GM19324 (cell line): Measurements from ENCODE around the gene ALOXE3.

Experiments
- ATAC-seq: cut with Tn5 transposase; IDR thresholded peaks from one replicate; pipeline ENCODE4 v1.9.1; 2021; ENCODE audit warnings: mild to moderate bottlenecking, moderate library complexity; ENCODE audit not compliant: unreplicated experiment, low FRiP score

ALOXE3 gene

DNA sequence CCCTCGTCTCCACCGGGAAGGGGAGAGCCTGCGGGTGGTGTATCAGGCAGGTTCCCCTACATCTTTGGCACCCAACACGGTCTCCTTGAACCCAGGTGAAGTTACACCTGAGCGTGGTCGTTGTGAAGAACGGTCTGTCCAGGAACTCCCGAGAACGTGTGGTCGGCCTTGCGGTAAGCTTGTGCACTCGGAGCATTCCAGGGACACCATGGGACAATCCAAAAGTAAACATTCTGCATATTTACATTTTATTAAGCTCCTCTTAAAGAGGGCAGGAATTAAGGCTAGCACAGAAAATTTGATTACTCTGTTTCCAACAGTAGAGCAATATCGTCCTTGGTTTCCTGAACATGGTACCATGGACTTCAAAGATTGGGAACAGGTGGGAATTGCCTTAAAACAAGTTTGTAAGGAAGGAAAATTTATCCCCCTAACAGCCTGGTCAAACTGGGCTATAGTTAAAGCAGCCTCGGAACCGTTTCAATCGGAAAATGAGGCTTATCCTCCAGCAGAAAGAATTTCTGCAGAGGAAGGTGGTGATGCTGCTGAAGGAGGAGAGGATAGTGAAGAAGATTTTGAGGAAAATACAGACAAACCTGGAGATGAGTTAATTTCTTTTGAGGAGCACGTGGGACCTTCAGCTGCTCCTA, 61.2 kb downstream of the ALOXE3 start:
- no peak for ATAC-seq

DNA sequence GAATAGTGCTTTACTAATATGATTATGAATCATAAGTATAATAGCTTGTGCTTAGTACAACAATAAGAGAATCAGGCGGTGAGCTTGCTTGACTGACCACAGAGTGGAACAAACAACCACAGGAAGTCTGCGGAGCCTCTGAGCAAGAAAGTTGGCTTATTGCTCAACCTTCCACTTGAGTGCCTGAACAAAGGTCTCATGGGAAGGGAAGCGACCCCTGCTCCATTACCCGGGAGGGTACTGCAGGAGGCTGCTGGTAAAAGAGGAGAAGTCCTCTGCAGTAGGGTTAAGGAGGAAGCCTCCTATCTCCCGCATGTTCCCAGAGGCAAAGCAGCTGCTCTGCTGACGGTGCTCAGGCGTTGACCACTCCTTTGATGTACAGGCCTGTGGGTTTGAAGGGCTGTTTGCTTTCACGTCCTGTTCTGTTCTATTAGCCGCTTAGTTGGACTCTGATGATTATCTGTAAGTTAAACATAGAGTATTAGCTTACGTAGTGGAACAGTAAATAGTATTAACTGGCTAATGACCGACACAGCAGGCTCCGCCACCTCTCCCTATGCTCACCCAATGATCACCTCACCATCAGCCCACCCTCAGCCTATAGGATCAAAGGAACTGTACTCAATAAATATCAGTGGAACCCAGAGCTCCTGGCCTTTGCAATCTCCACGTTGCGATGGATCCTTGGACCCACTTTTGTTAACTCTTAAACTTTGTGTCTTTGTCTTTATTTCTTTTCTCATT, 61.9 kb downstream of the ALOXE3 start:
- ATAC-seq = no peak

DNA sequence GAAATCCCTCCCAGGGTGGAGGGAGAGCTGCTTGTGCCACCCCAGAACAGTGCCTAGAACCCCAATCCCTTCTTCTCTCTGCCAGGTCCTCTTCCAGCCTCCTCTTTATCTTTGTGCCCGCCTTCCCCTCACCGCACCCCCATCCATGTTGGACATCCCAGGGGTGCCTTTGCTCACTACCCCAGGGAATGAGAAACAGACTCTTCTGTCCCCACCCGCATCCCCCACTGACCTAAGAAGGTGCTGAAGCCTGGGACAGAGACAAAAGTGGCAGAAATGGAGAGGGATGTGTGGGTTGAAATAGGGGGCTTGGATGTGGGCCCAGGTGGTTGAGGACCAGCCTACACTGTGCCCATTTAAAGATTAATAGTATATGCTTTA, 62.5 kb downstream of the ALOXE3 start:
- no peak for ATAC-seq

DNA sequence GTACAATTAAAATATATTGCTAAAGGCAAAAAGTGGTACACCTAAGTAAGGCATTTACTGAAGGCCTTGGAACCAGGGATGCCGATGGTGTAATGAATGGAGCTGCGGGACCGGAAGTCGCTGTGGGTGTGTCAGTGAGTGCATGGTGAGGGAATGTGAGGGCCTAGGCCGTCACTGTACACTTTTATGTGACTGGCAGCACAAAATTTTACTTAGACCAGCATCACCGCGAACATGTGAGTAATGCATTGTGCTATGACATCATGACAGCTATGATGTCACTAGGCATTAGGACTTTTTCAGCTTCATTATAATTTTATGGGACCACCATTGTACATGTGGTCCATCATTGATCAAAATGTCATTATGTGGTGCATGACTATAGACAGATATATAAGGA, 64.7 kb downstream of the ALOXE3 start:
- ATAC-seq = no peak

DNA sequence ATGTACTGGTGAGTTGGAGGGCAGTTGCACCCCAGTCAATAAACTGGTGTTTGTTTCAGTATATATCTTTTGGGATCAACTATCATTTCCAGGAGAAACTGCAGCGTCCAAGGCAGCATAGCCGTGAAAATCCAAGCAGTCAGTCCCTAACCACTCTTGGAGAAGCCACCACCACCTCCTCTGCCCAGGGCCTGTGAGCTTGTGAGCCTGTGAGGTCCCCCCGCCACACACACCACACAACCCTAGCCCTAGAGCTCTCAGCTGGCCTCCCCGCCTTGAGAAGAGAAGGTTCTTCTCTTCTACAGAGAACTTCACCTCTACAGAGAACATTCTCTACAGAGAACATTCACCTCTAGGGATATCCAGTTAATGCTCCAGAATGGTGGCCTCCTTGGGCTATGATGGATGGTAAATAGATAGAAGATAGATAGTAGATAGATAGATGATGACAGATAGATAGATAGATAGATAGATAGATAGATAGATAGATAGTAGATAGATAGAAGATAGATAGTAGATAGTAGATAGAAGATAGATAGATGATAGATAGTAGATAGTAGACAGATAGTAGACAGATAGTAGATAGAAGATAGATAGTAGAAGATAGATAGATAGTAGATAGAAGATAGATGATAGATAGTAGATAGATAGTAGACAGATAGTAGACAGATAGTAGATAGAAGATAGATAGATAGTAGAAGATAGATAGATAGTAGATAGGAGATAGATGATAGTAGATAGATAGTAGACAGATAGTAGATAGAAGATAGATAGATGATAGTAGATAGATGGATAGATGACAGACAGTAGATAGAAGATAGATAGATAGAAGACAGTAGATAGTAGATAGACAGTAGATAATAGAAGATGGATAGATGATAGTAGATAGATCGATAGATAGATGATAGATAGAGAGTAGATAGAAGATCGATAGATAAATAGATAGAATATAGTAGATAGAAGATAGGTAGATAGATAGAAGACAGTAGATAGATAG, 65.8 kb downstream of the ALOXE3 start:
- ATAC-seq = no peak

DNA sequence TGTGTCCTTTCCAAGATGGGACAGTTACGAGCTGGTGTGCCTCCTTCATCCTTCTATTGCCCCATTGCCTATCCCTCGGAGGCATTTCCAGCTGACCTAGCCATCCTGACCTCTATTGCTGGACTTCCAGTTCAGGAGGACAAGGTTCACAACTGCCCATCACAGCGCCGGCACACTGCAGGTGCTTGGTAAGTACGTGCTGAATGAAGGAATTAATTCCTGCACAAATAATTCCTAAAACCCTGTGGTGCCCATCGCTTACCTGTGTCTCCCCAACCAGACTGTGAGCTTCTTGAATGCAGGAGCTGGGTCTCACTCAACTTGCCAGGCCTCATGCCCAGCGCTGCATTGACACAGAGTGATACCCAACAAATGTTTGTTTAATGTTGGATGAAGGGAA, 66.5 kb downstream of the ALOXE3 start:
- no peak for ATAC-seq

DNA sequence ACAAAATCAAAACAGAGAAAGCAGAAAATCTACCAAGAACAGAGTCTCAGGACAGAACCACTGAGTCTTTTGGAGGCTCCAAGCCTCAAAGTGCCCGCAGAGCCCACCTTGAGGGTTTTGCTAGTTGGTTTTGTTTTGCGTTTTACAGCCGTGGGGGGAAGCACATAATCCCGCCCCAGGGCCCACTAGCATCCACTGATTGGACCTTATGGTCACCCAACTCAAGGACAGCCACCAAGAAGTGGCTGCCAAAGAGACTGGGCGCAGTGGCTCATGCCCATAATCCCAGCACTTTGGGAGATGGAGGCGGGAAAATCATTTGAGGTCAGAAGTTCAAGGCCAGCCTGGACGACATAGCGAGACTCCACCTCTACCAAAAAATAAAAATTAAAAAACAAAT, 69.6 kb downstream of the ALOXE3 start:
- no peak for ATAC-seq

DNA sequence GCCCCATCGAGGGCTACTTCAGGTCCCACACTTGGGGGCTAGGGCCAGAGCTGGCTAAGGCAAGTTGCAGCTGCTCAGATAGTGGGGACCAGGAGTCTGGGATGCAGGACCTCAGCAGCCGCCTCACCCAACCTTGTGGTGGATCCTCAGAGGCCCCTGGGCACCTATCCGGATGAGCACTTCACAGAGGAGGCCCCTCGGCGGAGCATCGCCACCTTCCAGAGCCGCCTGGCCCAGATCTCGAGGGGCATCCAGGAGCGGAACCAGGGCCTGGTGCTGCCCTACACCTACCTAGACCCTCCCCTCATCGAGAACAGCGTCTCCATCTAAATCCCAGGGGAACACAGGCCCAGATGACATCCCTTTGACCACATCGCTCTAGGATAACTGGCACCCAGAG, 70.1 kb downstream of the ALOXE3 start:
- no peak for ATAC-seq

DNA sequence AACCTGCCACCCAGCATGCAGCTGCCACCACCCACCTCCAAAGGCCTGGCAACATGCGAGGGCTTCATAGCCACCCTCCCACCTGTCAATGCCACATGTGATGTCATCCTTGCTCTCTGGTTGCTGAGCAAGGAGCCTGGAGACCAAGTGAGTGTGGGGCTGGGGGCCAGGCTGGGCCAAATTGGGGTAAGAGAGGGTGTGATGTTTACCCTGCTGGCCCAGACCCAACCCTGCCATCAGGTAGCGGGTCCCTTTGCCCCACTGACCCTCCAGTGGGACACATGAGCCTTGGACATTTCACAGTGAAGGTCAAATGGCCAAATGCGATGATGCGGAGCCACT, 70.6 kb downstream of the ALOXE3 start:
- ATAC-seq = no peak

DNA sequence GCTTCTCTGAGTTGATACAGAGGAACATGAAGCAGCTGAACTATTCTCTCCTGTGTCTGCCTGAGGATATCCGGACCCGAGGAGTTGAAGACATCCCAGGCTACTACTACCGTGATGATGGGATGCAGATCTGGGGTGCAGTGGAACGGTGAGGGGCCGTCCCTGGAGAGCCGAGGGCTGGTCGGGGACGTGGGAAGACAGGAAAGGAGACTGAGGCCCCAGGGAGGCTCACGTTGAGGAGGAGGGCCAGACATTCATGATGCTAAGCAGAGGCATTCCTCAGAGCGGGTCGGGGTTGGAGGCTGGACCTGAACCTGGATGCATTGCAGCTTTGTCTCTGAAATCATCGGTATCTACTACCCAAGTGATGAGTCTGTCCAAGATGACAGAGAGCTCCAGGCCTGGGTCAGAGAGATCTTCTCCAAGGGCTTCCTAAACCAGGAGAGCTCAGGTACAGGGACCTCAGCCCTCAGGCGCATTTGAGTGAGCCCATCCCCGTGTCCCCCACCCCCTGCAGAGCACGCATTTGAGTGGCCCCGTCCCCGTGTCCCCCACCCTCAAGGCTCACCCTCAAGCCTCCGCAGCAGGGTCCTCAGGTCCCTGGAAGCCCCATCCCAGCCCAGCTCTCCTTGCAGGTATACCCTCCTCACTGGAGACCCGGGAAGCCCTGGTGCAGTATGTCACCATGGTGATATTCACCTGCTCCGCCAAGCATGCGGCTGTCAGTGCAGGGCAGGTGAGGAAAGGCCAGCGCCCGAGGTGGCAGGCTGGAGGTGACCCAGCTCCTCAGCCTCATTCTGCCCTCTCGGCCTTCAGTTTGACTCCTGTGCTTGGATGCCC, 71.2 kb downstream of the ALOXE3 start:
- ATAC-seq = no peak

DNA sequence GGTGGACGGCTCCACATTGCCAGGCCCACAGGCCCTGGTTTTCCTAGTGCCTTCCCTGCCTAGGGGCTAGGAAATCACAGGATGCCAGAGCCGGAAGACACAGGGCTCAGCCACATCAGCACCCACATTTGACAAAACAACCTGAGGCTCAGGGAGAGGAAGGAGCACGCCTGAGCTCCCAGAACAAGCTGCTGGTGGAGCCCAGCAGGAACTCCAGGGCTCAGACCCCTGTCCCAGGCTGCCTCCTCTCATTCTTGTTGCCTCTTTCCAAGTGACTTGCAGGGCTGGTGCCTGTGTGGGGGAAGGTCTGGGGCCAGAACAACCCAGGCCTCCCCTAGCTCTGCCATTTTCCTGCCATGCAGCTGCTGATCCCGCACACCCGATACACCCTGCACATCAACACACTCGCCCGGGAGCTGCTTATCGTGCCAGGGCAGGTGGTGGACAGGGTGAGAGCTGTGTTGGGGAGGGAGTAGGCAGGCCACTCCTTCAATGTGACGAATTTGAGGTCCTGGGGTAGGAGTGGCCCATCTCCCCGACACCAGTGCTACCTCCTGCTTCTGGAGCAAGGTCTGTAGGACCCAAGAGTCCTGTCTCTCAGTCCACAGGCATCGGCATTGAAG, 71.9 kb downstream of the ALOXE3 start:
- ATAC-seq = no peak
